Neural cell (in vitro differentiated cells): ENCODE results near the gene IFITM10.

Experiments used
- EP300 ChIP-seq: fragments of 450-650 bp; conservative IDR thresholded peaks from 2 replicates; pipeline ENCODE4 v1.6.1; 2014; ENCODE audit warnings: antibody characterized with exemption, mild to moderate bottlenecking, moderate library complexity; ENCODE audit not compliant: poor library complexity, severe bottlenecking
- EZH2 ChIP-seq: fragments of 200-600, 300-800 bp; shearing (Covaris generic), sonication (generic); IDR thresholded peaks from 2 replicates; pipeline ENCODE4 v1.6.1; 2014; ENCODE audit warnings: antibody characterized with exemption, low read length, borderline replicate concordance, mild to moderate bottlenecking; ENCODE audit not compliant: insufficient read depth, poor library complexity, severe bottlenecking
- MXI1 ChIP-seq: fragments of 450-650 bp; conservative IDR thresholded peaks from 2 replicates; pipeline ENCODE4 v1.6.1; 2014; ENCODE audit warnings: antibody characterized with exemption, mild to moderate bottlenecking; ENCODE audit not compliant: poor library complexity, severe bottlenecking
- POLR2AphosphoS5 ChIP-seq: IDR thresholded peaks from 2 replicates; pipeline ENCODE4 v1.6.1; 2012
- RAD21 ChIP-seq: fragments of 450-650 bp; conservative IDR thresholded peaks from 2 replicates; pipeline ENCODE4 v1.6.1; 2014; ENCODE audit warnings: antibody characterized with exemption, mild to moderate bottlenecking, moderate library complexity
- REST ChIP-seq: IDR thresholded peaks from 2 replicates; pipeline ENCODE4 v1.6.1; 2012; ENCODE audit warnings: borderline replicate concordance
- TAF1 ChIP-seq: IDR thresholded peaks from 2 replicates; pipeline ENCODE4 v1.6.1; 2012; ENCODE audit warnings: low read depth
- TF ChIP-seq, protein P1 (sequence below): fragments of 450-650 bp; IDR thresholded peaks from 2 replicates; pipeline ENCODE4 v1.5.1; 2014; ENCODE audit warnings: antibody characterized with exemption, mild to moderate bottlenecking, moderate library complexity; ENCODE audit not compliant: poor library complexity, severe bottlenecking

DNA sequence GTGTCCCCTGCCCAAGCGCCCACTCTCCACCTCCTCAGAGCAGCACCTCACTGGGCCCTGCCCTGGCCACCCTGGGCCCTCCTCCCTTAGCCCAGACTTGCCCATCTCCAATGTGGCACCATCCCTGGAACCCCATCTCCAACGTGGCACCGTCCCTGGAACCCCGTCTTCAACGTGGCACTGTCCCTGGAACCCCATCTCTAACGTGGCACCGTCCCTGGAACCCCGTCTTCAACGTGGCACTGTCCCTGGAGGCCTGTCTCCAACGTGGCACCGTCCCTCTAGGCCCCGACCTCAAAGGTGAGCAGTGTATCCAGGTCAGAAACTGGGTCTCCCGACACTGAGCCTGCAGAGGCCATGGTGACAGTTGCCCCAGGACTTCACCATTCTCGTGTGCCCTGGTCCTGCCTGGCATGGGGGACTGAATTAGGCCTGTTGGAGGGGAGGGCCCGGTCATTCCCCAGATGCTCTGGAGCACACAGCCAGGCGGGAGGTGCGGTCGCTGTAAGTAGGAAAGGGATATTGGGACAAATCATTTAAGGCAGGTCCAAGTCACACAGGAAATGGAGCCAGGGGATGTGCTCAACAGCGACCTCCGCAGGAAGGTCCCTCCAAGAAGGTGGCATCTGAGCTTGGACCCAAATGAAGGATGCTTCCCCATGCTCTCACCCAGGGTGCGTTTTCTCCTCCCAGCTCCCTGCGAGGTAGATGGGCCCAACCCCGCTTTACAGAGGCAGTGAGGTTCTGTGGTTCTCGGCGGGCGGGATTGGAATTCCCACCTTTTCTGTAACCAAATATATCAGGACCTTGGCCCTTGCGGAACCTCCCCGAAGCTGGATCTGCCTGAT is 15.7 kb upstream of the IFITM10 start:
- TF ChIP-seq EZH2 (no peak), REST (no peak), RAD21 (no peak), EP300 (no peak), TAF1 (no peak), POLR2AphosphoS5 (no peak), MXI1 (no peak)
- TF ChIP-seq, protein P1, sequence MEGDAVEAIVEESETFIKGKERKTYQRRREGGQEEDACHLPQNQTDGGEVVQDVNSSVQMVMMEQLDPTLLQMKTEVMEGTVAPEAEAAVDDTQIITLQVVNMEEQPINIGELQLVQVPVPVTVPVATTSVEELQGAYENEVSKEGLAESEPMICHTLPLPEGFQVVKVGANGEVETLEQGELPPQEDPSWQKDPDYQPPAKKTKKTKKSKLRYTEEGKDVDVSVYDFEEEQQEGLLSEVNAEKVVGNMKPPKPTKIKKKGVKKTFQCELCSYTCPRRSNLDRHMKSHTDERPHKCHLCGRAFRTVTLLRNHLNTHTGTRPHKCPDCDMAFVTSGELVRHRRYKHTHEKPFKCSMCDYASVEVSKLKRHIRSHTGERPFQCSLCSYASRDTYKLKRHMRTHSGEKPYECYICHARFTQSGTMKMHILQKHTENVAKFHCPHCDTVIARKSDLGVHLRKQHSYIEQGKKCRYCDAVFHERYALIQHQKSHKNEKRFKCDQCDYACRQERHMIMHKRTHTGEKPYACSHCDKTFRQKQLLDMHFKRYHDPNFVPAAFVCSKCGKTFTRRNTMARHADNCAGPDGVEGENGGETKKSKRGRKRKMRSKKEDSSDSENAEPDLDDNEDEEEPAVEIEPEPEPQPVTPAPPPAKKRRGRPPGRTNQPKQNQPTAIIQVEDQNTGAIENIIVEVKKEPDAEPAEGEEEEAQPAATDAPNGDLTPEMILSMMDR, result no peak
